HEK293 (cell line): ENCODE results near the gene KIF21B.

Experiments
- CTCF ChIA-PET: fragments of 350-600 bp; formaldehyde crosslinking; extraction: SDS; loops from one replicate; lab custom pipeline; 2021; ENCODE audit warnings: antibody characterized with exemption; lab: Yijun Ruan, JAX
- POLR2A ChIA-PET: fragments of 300-600 bp; formaldehyde crosslinking; extraction: SDS; loops from one replicate; lab custom pipeline; 2020; ENCODE audit warnings: antibody characterized with exemption, inconsistent platforms; lab: Yijun Ruan, JAX
- H3K27ac ChIP-seq: fragments of 200-500 bp; sonication (Bioruptor generic); 2 replicates; pipeline ENCODE4 v1.5.1; 2014; ENCODE audit warnings: low read depth, low read length, control low read depth, inconsistent platforms; ENCODE audit errors: extremely low read depth
- H3K36me3 ChIP-seq, 2 experiments: fragments of 200-500 bp in 1 of 2; sonication (Bioruptor generic) in 1 of 2; 1 replicate in 1 of 2; 2 replicates in 1 of 2; pipeline ENCODE4 v1.5.1; 2014 to 2017; ENCODE audit warnings: inconsistent platforms in 2 of 2, low read length in 2 of 2; ENCODE audit not compliant: control insufficient read depth in 2 of 2, insufficient read depth in 1 of 2
- H3K4me1 ChIP-seq: fragments of 200-500 bp; sonication (Bioruptor generic); 2 replicates; pipeline ENCODE4 v1.5.1; 2014; ENCODE audit warnings: mild to moderate bottlenecking, low read length, inconsistent platforms; ENCODE audit not compliant: control insufficient read depth, insufficient read depth
- H3K4me3 ChIP-seq: 2 replicates; pipeline ENCODE4 v1.5.1; 2011; ENCODE audit warnings: low read depth, mild to moderate bottlenecking, control low read depth, low read length, moderate library complexity
- H3K9me3 ChIP-seq: fragments of 200-500 bp; sonication (Bioruptor generic); 2 replicates; pipeline ENCODE4 v1.5.1; 2014; ENCODE audit warnings: low read depth, low read length, inconsistent platforms; ENCODE audit not compliant: control insufficient read depth, insufficient read depth
- BCL11B ChIP-seq: fragments of 450-650 bp; formaldehyde crosslinking; IDR thresholded peaks from 2 replicates; pipeline ENCODE4 v1.5.1; 2016; ENCODE audit warnings: low read depth, missing biosample characterization, missing genetic modification characterization
- GLIS1 ChIP-seq: fragments of 450-650 bp; formaldehyde crosslinking; IDR thresholded peaks from 2 replicates; pipeline ENCODE4 v1.5.1; 2016; ENCODE audit warnings: missing biosample characterization, missing genetic modification characterization
- KLF1 ChIP-seq: fragments of 450-650 bp; formaldehyde crosslinking; IDR thresholded peaks from 2 replicates; pipeline ENCODE4 v1.5.1; 2016; ENCODE audit warnings: missing biosample characterization, missing genetic modification characterization
- KLF9 ChIP-seq: fragments of 450-650 bp; formaldehyde crosslinking; IDR thresholded peaks from 2 replicates; pipeline ENCODE4 v1.5.1; 2016; ENCODE audit warnings: missing biosample characterization, missing genetic modification characterization, low read depth
- SETDB1 ChIP-seq: IDR thresholded peaks from one replicate; pipeline ENCODE4 v1.6.1; 2017; ENCODE audit warnings: mild to moderate bottlenecking, low read length, moderate library complexity, mixed read lengths; ENCODE audit not compliant: insufficient read length
- SP7 ChIP-seq: fragments of 450-650 bp; formaldehyde crosslinking; IDR thresholded peaks from 2 replicates; pipeline ENCODE4 v1.5.1; 2016; ENCODE audit warnings: missing biosample characterization, missing genetic modification characterization
- ZBTB1 ChIP-seq: fragments of 450-650 bp; formaldehyde crosslinking; IDR thresholded peaks from 2 replicates; pipeline ENCODE4 v1.5.1; 2016; ENCODE audit warnings: missing biosample characterization, missing genetic modification characterization
- ZBTB48 ChIP-seq: fragments of 450-650 bp; formaldehyde crosslinking; IDR thresholded peaks from 2 replicates; pipeline ENCODE4 v1.5.1; 2016; ENCODE audit warnings: missing biosample characterization, missing genetic modification characterization
- ZNF175 ChIP-seq: fragments of 450-650 bp; formaldehyde crosslinking; IDR thresholded peaks from 2 replicates; pipeline ENCODE4 v1.5.1; 2016; ENCODE audit warnings: missing biosample characterization, missing genetic modification characterization
- ZNF19 ChIP-seq: fragments of 450-650 bp; formaldehyde crosslinking; IDR thresholded peaks from 2 replicates; pipeline ENCODE4; 2016; ENCODE audit warnings: missing biosample characterization, missing genetic modification characterization, low read depth
- ZNF391 ChIP-seq: fragments of 450-650 bp; formaldehyde crosslinking; IDR thresholded peaks from 2 replicates; pipeline ENCODE4 v1.5.1; 2016; ENCODE audit warnings: low read depth, missing biosample characterization, missing genetic modification characterization, borderline replicate concordance
- ZNF404 ChIP-seq: fragments of 450-650 bp; formaldehyde crosslinking; IDR thresholded peaks from 2 replicates; pipeline ENCODE4 v1.5.1; 2017; ENCODE audit warnings: missing biosample characterization, missing genetic modification characterization
- ZNF510 ChIP-seq: fragments of 450-650 bp; formaldehyde crosslinking; IDR thresholded peaks from 2 replicates; pipeline ENCODE4 v1.5.1; 2018; ENCODE audit warnings: mild to moderate bottlenecking, missing genetic modification characterization, missing biosample characterization; ENCODE audit not compliant: insufficient replicate concordance
- ZNF623 ChIP-seq: fragments of 450-650 bp; formaldehyde crosslinking; IDR thresholded peaks from 2 replicates; pipeline ENCODE4 v1.5.1; 2016; ENCODE audit warnings: missing biosample characterization, missing genetic modification characterization
- ZNF791 ChIP-seq: fragments of 450-650 bp; formaldehyde crosslinking; IDR thresholded peaks from 2 replicates; pipeline ENCODE4 v1.5.1; 2016; ENCODE audit warnings: missing biosample characterization, missing genetic modification characterization
- TF ChIP-seq, protein P1 (sequence below): fragments of 450-650 bp; formaldehyde crosslinking; IDR thresholded peaks from 2 replicates; pipeline ENCODE4 v1.5.1; 2016; ENCODE audit warnings: missing biosample characterization, missing genetic modification characterization
- TF ChIP-seq, protein P2 (sequence below): fragments of 450-650 bp; formaldehyde crosslinking; IDR thresholded peaks from 2 replicates; pipeline ENCODE4 v1.5.1; 2016; ENCODE audit warnings: missing biosample characterization, missing genetic modification characterization
- TF ChIP-seq, protein P3 (sequence below): sonication (generic); formaldehyde crosslinking; IDR thresholded peaks from 2 replicates; pipeline ENCODE4 v1.8.1; 2022; ENCODE audit warnings: mild to moderate bottlenecking, moderate library complexity, missing genetic modification reagents
- TF ChIP-seq, protein P4 (sequence below): fragments of 450-650 bp; formaldehyde crosslinking; conservative IDR thresholded peaks from 2 replicates; pipeline ENCODE4 v1.5.1; 2016; ENCODE audit warnings: low read depth, missing biosample characterization, missing genetic modification characterization

Gene KIF21B

DNA sequence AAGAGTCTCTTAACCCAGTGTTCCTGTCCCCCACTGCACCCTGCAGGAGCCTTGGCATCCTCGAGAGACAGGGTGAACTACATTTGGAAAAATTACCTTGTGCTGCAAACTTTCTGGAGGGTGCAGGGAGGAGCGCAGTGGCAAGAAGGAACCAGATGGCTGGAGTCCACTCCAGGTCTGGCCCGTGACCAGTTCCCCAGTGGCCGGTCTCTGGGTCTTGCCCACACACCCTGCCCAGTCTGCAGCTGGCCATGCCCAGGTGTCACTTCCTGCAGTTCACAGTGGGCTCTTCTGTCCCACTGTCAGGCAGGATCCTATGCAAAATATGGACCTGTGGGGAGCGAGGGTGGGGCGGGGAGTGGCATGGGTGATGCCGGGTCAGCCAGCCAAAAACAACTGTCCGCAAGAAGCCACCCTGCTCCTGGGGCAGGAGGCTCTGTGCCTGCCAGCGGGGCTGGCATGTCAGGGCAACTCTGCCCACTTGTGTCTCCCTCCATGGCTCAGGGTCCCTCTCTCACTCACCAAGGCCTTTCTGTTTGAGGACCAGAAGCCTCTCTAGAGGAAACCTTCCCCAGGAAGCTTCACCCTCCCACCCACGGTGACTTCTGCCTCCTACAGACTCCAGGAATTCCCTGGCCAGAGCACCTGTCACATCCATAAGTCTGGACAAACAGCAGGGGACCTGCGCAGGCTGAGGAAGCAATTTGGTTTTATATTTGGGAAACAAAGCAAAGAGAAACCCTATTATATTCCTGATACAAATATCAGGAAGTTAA lies 55.6 kb downstream of the KIF21B start:
- ChIA-PET POLR2A (no interaction called here), CTCF (interaction anchor here (0.7 to 2.8 kb wide), 3 partner anchors 12 to 151 kb away, joined by 3 to 14 read pairs (median 4); no protein-coding TSS in a partner anchor)
- no peaks in the 10 kb centered on the region for H3K4me1 ChIP-seq
- no peaks in the 10 kb centered on the region for H3K9me3 ChIP-seq
- H3K4me3 ChIP-seq: no peak overlapping the region
- TF ChIP-seq SETDB1 (no peak), GLIS1 (tag by site-specific recombination) (peak; percentile 25; the same call in 1 of the 2 replicates), ZBTB48 (tag by site-specific recombination) (no peak), ZNF623 (tag by site-specific recombination) (no peak), ZBTB1 (tag by site-specific recombination) (no peak), SP7 (tag by site-specific recombination) (no peak), ZNF391 (no peak), KLF1 (0 out of 2 replicates have a peak, but pooled peaks have one; percentile 31)
- TF ChIP-seq, protein P1, sequence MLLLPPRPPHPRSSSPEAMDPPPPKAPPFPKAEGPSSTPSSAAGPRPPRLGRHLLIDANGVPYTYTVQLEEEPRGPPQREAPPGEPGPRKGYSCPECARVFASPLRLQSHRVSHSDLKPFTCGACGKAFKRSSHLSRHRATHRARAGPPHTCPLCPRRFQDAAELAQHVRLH: no peak
- no peaks in the 10 kb centered on the region for H3K36me3 ChIP-seq
- H3K27ac ChIP-seq: no peak overlapping the region

DNA sequence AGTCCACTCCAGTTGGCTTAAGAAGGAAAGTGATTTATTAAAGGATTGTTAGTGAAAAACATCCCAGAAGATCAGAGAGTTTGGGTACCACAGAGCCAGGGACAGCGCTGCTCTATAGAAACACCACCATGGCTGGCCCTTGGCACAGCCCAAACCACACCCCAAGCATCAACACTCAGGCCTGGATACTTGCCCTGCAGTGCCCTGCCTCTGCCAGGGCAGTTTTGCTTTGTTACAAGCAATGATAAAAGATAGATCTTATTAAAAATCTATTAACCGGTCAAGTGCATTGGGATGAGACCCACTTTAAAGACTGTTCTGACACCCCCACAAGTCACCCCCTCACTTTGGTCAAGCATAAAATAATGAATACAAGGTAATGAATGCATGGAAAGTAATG lies 56.6 kb downstream of the KIF21B start:
- TF ChIP-seq, protein P2, sequence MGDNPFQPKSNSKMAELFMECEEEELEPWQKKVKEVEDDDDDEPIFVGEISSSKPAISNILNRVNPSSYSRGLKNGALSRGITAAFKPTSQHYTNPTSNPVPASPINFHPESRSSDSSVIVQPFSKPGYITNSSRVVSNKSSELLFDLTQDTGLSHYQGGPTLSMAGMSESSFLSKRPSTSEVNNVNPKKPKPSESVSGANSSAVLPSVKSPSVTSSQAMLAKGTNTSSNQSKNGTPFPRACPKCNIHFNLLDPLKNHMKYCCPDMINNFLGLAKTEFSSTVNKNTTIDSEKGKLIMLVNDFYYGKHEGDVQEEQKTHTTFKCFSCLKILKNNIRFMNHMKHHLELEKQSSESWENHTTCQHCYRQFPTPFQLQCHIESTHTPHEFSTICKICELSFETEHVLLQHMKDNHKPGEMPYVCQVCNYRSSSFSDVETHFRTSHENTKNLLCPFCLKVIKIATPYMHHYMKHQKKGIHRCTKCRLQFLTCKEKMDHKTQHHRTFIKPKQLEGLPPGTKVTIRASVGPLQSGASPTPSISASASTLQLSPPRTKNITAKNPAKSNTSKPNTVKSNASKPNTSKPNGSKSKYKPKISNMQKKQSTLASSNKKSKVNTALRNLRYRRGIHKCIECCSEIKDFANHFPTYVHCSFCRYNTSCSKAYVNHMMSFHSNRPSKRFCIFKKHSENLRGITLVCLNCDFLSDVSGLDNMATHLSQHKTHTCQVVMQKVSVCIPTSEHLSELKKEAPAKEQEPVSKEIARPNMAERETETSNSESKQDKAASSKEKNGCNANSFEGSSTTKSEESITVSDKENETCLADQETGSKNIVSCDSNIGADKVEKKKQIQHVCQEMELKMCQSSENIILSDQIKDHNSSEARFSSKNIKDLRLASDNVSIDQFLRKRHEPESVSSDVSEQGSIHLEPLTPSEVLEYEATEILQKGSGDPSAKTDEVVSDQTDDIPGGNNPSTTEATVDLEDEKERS (tag by site-specific recombination): no peak
- TF ChIP-seq KLF9 (tag by site-specific recombination) (no peak), ZNF19 (tag by site-specific recombination) (no peak), ZNF791 (no peak), ZNF510 (tag by site-specific recombination) (no peak), BCL11B (tag by site-specific recombination) (no peak), ZNF404 (tag by site-specific recombination) (no peak), ZNF175 (tag by site-specific recombination) (no peak)
- TF ChIP-seq, protein P3, sequence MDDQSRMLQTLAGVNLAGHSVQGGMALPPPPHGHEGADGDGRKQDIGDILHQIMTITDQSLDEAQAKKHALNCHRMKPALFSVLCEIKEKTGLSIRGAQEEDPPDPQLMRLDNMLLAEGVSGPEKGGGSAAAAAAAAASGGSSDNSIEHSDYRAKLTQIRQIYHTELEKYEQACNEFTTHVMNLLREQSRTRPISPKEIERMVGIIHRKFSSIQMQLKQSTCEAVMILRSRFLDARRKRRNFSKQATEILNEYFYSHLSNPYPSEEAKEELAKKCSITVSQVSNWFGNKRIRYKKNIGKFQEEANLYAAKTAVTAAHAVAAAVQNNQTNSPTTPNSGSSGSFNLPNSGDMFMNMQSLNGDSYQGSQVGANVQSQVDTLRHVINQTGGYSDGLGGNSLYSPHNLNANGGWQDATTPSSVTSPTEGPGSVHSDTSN (CRISPR knock-in tag): no peak
- TF ChIP-seq, protein P4, sequence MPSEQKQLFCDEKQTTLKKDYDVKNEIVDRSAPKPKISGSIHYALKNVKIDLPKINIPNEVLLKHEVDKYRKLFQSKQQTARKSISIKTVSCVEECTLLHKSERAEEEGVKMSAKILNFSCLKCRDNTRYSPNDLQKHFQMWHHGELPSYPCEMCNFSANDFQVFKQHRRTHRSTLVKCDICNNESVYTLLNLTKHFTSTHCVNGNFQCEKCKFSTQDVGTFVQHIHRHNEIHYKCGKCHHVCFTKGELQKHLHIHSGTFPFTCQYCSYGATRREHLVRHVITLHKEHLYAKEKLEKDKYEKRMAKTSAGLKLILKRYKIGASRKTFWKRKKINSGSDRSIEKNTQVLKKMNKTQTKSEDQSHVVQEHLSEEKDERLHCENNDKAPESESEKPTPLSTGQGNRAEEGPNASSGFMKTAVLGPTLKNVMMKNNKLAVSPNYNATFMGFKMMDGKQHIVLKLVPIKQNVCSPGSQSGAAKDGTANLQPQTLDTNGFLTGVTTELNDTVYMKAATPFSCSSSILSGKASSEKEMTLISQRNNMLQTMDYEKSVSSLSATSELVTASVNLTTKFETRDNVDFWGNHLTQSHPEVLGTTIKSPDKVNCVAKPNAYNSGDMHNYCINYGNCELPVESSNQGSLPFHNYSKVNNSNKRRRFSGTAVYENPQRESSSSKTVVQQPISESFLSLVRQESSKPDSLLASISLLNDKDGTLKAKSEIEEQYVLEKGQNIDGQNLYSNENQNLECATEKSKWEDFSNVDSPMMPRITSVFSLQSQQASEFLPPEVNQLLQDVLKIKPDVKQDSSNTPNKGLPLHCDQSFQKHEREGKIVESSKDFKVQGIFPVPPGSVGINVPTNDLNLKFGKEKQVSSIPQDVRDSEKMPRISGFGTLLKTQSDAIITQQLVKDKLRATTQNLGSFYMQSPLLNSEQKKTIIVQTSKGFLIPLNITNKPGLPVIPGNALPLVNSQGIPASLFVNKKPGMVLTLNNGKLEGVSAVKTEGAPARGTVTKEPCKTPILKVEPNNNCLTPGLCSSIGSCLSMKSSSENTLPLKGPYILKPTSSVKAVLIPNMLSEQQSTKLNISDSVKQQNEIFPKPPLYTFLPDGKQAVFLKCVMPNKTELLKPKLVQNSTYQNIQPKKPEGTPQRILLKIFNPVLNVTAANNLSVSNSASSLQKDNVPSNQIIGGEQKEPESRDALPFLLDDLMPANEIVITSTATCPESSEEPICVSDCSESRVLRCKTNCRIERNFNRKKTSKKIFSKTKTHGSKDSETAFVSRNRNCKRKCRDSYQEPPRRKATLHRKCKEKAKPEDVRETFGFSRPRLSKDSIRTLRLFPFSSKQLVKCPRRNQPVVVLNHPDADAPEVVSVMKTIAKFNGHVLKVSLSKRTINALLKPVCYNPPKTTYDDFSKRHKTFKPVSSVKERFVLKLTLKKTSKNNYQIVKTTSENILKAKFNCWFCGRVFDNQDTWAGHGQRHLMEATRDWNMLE (tag by site-specific recombination): no peak
- Histone ChIP-seq H3K9me3 (no peaks in the 10 kb centered on the region), H3K4me1 (no peaks in the 10 kb centered on the region), H3K27ac (no peak overlapping the region), H3K4me3 (no peak overlapping the region), H3K36me3 (no peaks in the 10 kb centered on the region)
- ChIA-PET CTCF (interaction anchor here (1.1 to 2.8 kb wide), 2 partner anchors 152 to 158 kb away, joined by 3 to 14 read pairs; no protein-coding TSS in a partner anchor), POLR2A (no interaction called here)
